ENCODE measurements around the gene SLC16A8. TPM values are rescaled to one million over a fixed set of nuclear protein-coding genes. Genes with fewer than 3 reads are reported as not detected.
"Not testable (repeated sequence)": the region's sequence is repeated elsewhere in the genome, so short reads cannot be mapped to it uniquely, and the experiment has no call there.

Gene SLC16A8
- total and polyA plus RNA-seq, 2 donors from 2014 or later = 0.31 to 0.92 TPM

DNA sequence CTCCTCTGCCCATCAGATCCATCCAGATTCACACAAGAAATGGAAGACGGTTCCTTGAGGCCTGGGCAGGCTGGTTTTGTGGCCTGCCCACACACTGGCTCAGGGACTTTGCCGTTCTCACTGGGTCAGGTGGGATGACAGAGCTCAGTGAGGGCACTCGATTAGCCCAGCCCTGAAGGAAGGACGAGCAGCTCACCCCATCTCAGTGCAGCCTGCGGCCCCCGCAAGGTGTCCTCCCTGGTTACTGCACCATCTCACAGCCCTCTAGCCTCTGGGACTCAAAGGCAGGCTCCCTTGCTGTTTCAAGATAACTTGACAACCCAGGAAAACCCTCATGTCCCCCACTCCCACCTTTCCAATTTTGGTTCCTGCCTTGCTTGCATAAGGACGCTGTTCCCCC, 4.2 kb downstream of the SLC16A8 start:
- Histone ChIP-seq H3K4me3 (ENCODE audit: low read length in 3 of 3) (no peak overlapping the region), H3K27ac (ENCODE audit: low read depth in 2 of 2, low read length in 2 of 2) (no peak overlapping the region), H3K9ac (ENCODE audit: low read length in 3 of 3) (no peak overlapping the region), H3K36me3 (ENCODE audit: control insufficient read depth in 2 of 3, insufficient read depth in 3 of 3, low read length in 3 of 3) (no peaks in the 10 kb centered on the region), H3K9me3 (ENCODE audit: control insufficient read depth in 2 of 3, insufficient read depth in 1 of 3, low read length in 3 of 3) (no peaks in the 10 kb centered on the region), H3K4me1 (ENCODE audit: control insufficient read depth in 2 of 3, insufficient read depth in 2 of 3, low read depth in 1 of 3, low read length in 3 of 3) (peaks cover 0 to 8% (median 0%) of the 10 kb centered on the region in 3 donors), H3K27me3 (ENCODE audit: control insufficient read depth, insufficient read depth, low read length) (peaks cover 3% of the 10 kb centered on the region)
- no peak for FAIRE-seq
- intact Hi-C loops (cut with DNase I) = no loop called here
- TF ChIP-seq, protein P1, sequence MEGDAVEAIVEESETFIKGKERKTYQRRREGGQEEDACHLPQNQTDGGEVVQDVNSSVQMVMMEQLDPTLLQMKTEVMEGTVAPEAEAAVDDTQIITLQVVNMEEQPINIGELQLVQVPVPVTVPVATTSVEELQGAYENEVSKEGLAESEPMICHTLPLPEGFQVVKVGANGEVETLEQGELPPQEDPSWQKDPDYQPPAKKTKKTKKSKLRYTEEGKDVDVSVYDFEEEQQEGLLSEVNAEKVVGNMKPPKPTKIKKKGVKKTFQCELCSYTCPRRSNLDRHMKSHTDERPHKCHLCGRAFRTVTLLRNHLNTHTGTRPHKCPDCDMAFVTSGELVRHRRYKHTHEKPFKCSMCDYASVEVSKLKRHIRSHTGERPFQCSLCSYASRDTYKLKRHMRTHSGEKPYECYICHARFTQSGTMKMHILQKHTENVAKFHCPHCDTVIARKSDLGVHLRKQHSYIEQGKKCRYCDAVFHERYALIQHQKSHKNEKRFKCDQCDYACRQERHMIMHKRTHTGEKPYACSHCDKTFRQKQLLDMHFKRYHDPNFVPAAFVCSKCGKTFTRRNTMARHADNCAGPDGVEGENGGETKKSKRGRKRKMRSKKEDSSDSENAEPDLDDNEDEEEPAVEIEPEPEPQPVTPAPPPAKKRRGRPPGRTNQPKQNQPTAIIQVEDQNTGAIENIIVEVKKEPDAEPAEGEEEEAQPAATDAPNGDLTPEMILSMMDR (IDR thresholded peaks at IDR 0.05; ENCODE audit: borderline replicate concordance, extremely low read depth, insufficient read depth) = no peak
- peak in 1 of 5 donors; percentile 26 for DNase-seq

DNA sequence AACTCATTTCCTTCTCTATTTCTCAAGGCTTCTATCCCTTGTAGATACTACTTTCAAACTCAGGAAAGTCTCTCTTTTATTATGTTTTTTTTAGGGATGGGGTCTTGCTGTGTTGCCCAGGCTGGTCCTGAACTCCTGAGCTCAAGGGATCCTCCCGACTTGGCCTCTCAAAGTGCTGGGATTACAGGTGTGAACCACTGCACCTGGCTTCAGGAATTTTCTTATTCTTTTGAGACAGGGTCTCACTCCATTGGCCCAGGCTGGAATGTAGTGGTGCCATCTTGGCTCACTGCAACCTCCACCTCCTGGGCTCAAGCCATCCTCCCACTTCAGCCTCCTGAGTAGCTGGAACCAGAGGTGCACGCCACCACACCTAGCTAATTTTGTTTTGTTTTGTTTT, 4.8 kb downstream of the SLC16A8 start:
- H3K4me3 ChIP-seq (ENCODE audit: low read length in 3 of 3); H3K9me3 ChIP-seq (ENCODE audit: control insufficient read depth in 2 of 3, insufficient read depth in 1 of 3, low read length in 3 of 3); H3K27me3 ChIP-seq (ENCODE audit: control insufficient read depth, insufficient read depth, low read length); DNase-seq; intact Hi-C loops (cut with DNase I); H3K27ac ChIP-seq (ENCODE audit: low read depth in 2 of 2, low read length in 2 of 2); H3K36me3 ChIP-seq (ENCODE audit: control insufficient read depth in 2 of 3, insufficient read depth in 3 of 3, low read length in 3 of 3); H3K4me1 ChIP-seq (ENCODE audit: control insufficient read depth in 2 of 3, insufficient read depth in 2 of 3, low read depth in 1 of 3, low read length in 3 of 3); FAIRE-seq; H3K9ac ChIP-seq (ENCODE audit: low read length in 3 of 3): not testable (repeated sequence)

DNA sequence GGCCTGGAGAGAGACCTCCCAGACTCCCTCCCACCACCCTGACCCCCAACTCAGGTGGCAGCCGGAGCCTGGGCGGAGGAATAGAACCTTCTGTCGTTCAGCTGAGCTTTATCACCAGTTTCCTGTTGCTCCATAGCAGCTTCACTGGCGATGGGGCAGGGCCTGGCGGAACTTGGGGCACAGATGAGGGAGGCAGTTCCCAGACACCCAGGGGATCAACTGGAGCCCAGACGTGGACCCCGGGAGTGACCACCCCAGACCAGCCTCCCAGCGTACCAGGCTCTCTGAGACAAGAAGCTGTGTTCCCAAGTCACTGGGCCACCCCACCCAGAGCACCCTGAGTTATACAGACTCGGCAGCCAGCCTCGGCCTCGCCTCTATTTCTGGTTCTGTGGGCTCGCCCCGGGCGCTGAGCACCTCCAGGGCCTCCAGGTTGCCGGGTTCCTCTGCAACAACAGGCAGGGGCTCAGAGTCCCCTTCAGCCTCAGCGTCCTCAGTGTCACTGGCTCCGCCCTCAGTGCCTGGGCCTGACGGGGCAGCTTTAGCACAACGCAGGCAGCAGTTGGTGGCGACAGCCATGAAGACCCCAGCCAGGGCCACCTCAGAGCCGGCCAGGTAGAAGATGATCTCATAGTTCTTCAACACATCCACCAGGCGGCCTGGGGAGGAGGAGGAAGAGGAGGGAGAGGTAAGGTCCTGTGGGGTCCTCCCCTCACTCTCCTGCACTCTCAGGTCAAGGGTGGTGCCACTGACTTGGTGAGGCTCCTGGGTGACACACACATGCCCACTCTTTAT, 5.7 kb downstream of the SLC16A8 start:
- H3K9ac ChIP-seq (ENCODE audit: low read length in 3 of 3) = no peak overlapping the region
- H3K4me3 ChIP-seq (ENCODE audit: low read length in 3 of 3) = no peak overlapping the region
- peaks cover 0 to 2% (median 2%) of the 10 kb centered on the region in 3 donors for H3K36me3 ChIP-seq (ENCODE audit: control insufficient read depth in 2 of 3, insufficient read depth in 3 of 3, low read length in 3 of 3)
- intact Hi-C loops (cut with DNase I) = no loop called here
- peaks cover 1% of the 10 kb centered on the region for H3K27me3 ChIP-seq (ENCODE audit: control insufficient read depth, insufficient read depth, low read length)
- H3K9me3 ChIP-seq (ENCODE audit: control insufficient read depth in 2 of 3, insufficient read depth in 1 of 3, low read length in 3 of 3) = no peaks in the 10 kb centered on the region
- no peak overlapping the region for H3K27ac ChIP-seq (ENCODE audit: low read depth in 2 of 2, low read length in 2 of 2)
- TF ChIP-seq, protein P1 (IDR thresholded peaks at IDR 0.05; ENCODE audit: borderline replicate concordance, extremely low read depth, insufficient read depth) = no peak
- FAIRE-seq = no peak
- peaks cover 0 to 8% (median 0%) of the 10 kb centered on the region in 3 donors for H3K4me1 ChIP-seq (ENCODE audit: control insufficient read depth in 2 of 3, insufficient read depth in 2 of 3, low read depth in 1 of 3, low read length in 3 of 3)
- DNase-seq = peak in 1 of 5 donors; percentile 61

DNA sequence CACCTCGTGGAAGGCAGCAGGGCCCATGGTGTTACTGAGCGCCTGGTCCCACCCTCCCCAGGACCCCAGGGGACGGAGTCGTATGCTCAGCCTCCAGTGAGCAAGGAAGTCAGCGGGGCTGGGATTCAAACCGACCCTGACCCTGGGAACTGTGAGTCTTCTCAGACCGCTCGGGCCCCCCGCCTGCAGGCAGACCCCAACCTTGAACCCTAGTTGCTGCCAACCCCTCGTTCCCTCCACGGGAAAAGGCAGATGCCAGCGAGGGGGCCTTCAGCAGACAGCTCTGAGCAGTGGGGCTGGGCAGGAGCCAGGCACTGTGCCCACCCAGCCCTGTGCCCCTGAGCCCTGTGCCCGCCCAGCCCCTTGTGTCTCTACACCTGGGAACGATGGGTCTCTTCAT, 6.4 kb downstream of the SLC16A8 start:
- Histone ChIP-seq H3K27ac (ENCODE audit: low read depth in 2 of 2, low read length in 2 of 2) (no peak overlapping the region), H3K4me1 (ENCODE audit: control insufficient read depth in 2 of 3, insufficient read depth in 2 of 3, low read depth in 1 of 3, low read length in 3 of 3) (peaks cover 0 to 8% (median 0%) of the 10 kb centered on the region in 3 donors), H3K36me3 (ENCODE audit: control insufficient read depth in 2 of 3, insufficient read depth in 3 of 3, low read length in 3 of 3) (peaks cover 0 to 8% (median 7%) of the 10 kb centered on the region in 3 donors), H3K9ac (ENCODE audit: low read length in 3 of 3) (no peak overlapping the region), H3K9me3 (ENCODE audit: control insufficient read depth in 2 of 3, insufficient read depth in 1 of 3, low read length in 3 of 3) (no peaks in the 10 kb centered on the region), H3K4me3 (ENCODE audit: low read length in 3 of 3) (no peak overlapping the region), H3K27me3 (ENCODE audit: control insufficient read depth, insufficient read depth, low read length) (no peaks in the 10 kb centered on the region)
- TF ChIP-seq, protein P1 (IDR thresholded peaks at IDR 0.05; ENCODE audit: borderline replicate concordance, extremely low read depth, insufficient read depth) = no peak
- intact Hi-C loops (cut with DNase I) = no loop called here
- FAIRE-seq = no peak
- peak in 1 of 5 donors; percentile 55 for DNase-seq

All from kidney (tissue), 14 donors.